Measurements from ENCODE around the gene NRBP1. TPM values are rescaled to one million over a fixed set of nuclear protein-coding genes. Genes with fewer than 3 reads are reported as not detected.

The NRBP1 gene
- total and polyA plus RNA-seq, 2 of the 8 experiments (the other 6 are each of a cell fraction or from before 2014, with no cell fraction given), result 115 to 145 TPM

DNA sequence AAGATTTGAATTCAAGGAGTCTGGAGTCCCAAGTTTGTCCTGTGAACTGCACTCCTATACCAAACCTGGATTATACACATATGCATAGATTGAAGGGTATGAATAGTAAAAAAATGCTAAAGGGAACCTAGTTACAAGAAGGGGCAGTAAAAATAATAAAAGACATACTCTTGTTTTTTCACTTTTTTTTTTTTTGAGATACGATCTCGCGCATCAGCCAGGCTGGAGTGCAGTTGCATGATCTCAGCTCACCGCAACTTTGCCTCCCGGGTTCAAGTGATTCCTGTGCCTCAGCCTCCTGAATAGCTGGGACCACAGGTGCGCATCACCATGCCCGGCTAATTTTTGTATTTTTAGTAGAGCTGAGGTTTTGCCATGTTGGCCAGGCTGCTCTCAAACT is 36.0 kb downstream of the NRBP1 start (continued):
- no peak for TF ChIP-seq JUN (IDR thresholded peaks at IDR 0.05; ENCODE audit: low read depth, low read length)
- TF ChIP-seq ASH2L (IDR thresholded peaks at IDR 0.05; ENCODE audit: low read length), result no peak
- TF ChIP-seq, protein P1, sequence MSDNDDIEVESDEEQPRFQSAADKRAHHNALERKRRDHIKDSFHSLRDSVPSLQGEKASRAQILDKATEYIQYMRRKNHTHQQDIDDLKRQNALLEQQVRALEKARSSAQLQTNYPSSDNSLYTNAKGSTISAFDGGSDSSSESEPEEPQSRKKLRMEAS (IDR thresholded peaks at IDR 0.05), result no peak
- TF ChIP-seq, protein P2, sequence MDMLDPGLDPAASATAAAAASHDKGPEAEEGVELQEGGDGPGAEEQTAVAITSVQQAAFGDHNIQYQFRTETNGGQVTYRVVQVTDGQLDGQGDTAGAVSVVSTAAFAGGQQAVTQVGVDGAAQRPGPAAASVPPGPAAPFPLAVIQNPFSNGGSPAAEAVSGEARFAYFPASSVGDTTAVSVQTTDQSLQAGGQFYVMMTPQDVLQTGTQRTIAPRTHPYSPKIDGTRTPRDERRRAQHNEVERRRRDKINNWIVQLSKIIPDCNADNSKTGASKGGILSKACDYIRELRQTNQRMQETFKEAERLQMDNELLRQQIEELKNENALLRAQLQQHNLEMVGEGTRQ (IDR thresholded peaks at IDR 0.05; ENCODE audit: low read length), result no peak

Measured in H1 (cell line).